Stomach (tissue), 9 donors: ENCODE measurements around the gene TRIM37. TPM values are rescaled to one million over a fixed set of nuclear protein-coding genes. Genes with fewer than 3 reads are reported as not detected.

ENCODE experiments used
- DNase-seq, 2 donors: peaks; one replicate each; pipeline versions ENCODE4 v3.0.0 to v3.0.0-alpha.2; 2013 to 2019
- H3K27ac ChIP-seq, 5 donors: fragments of 200-600 bp in 4 of 5; sonication (generic) in 4 of 5; one replicate each; pipeline ENCODE4 v1.5.1; 2013 to 2019; ENCODE audit warnings: mild to moderate bottlenecking in 1 of 5, moderate library complexity in 1 of 5
- H3K27me3 ChIP-seq, 3 donors: fragments of 200-600 bp; sonication (generic); one replicate each; pipeline ENCODE4 v1.5.1; 2017 to 2019; ENCODE audit warnings: mixed run types in 1 of 3
- H3K36me3 ChIP-seq, 4 donors: fragments of 200-600 bp; sonication (generic); 1 replicate in 3 of 4; 2 replicates in 1 of 4; pipeline ENCODE4 v1.5.1; 2016 to 2019
- H3K4me1 ChIP-seq, 4 donors: fragments of 200-600 bp; sonication (generic); one replicate each; pipeline ENCODE4 v1.5.1; 2016 to 2019
- H3K4me3 ChIP-seq, 4 donors: fragments of 200-600 bp; sonication (generic) in 3 of 4; one replicate each; pipeline ENCODE4 v1.5.1; 2016 to 2019; ENCODE audit warnings: mild to moderate bottlenecking in 1 of 4
- H3K9me3 ChIP-seq, 4 donors: fragments of 200-600 bp; sonication (generic); one replicate each; pipeline ENCODE4 v1.5.1; 2016 to 2019
- CTCF ChIP-seq, 7 experiments: fragments of 450-650 bp in 4 of 7; fragments of 200-600 bp in 3 of 7; sonication (generic) in 3 of 7; IDR thresholded peaks; one replicate each; pipeline ENCODE4 v1.5.1; 2016 to 2019; ENCODE audit warnings: antibody characterized with exemption in 7 of 7, control low read depth in 2 of 7, mild to moderate bottlenecking in 1 of 7
- EP300 ChIP-seq: sonication (generic); formaldehyde crosslinking; IDR thresholded peaks from one replicate; pipeline ENCODE4 v1.6.1; 2017; ENCODE audit warnings: antibody characterized with exemption
- POLR2A ChIP-seq, 4 donors: fragments of 450-650 bp; IDR thresholded peaks; one replicate each; pipeline ENCODE4 v1.6.1; 2016; ENCODE audit warnings: antibody characterized with exemption in 4 of 4, control low read depth in 2 of 4, mild to moderate bottlenecking in 1 of 4, moderate library complexity in 1 of 4
- POLR2AphosphoS5 ChIP-seq, 3 donors: sonication (generic); formaldehyde crosslinking; IDR thresholded peaks; one replicate each; pipeline ENCODE4 v1.6.1; 2016; ENCODE audit warnings: antibody characterized with exemption in 3 of 3
- WGBS, 5 donors: extraction: QIAGEN DNeasy Blood & Tissue Kit in 3 of 5; methylation state at CpG; one replicate each; pipeline versions ENCODE4 v1.1.5 to v1.1.7; 2013 to 2018; 5-methylcytosine and 5-hydroxymethylcytosine counted together
- intact Hi-C: fragments of 100-400 bp; cut with DNase I; formaldehyde crosslinking; loops from one replicate; pipeline ENCODE4 v1.15.1; 2023; ENCODE audit warnings: low total_unique reads
- polyA plus RNA-seq, 3 donors: library from polyadenylated mRNA; stranded (reverse); fragments of 200-250 nt; gene quantifications; one replicate each; pipeline ENCODE4 v1.2.3, GENCODE V29; 2013
- small RNA-seq, 4 donors: library from RNA; depleted of rRNA; stranded (forward); fragments of <200 nt; gene quantifications; one replicate each; pipeline ENCODE3, GENCODE V24; 2016
- total RNA-seq, 5 donors: library from RNA; depleted of rRNA; stranded (reverse); fragments of >200 nt; gene quantifications; one replicate each; pipeline versions ENCODE4 v1.1.0 to v1.2.3, GENCODE V29; 2014 to 2016
- donor health status: healthy with polysubstance abuse.
- donor health status: Bipolar disorder and iron deficiency.
- donor health status: healthy.

Gene TRIM37
- total and polyA plus RNA-seq, 8 donors: 4.9 to 68.7 (median 29.0) TPM

- no peak for DNase-seq
- 80 to 89% (median 85%) methylated on average over 3 of the region's 3 CpGs for WGBS, 5 donors
- Histone ChIP-seq H3K27ac (no peak overlapping the region), H3K27me3 (no peaks in the 10 kb centered on the region), H3K4me1 (no peaks in the 10 kb centered on the region), H3K9me3 (no peaks in the 10 kb centered on the region), H3K36me3 (no peaks in the 10 kb centered on the region), H3K4me3 (no peak overlapping the region)
- intact Hi-C loops: no loop called here
- no peak for TF ChIP-seq POLR2A (IDR thresholded peaks at IDR 0.05)
- no peak for TF ChIP-seq EP300
- no peak for TF ChIP-seq POLR2AphosphoS5 (IDR thresholded peaks at IDR 0.05)
- no peak for TF ChIP-seq CTCF (IDR thresholded peaks at IDR 0.05)
Observed at GRCh38 chr17:58932956-58933355, 173.7 kb downstream of the TRIM37 start.

Small RNA genes lying within 50 kb of the gene (small RNA-seq; reads per million reads assigned to genes)
- gene MIR301A (10.8 to 17.3 (median 14.6) reads per million in 4 donors), gene MIR454 (10.8 to 32.5 (median 20.5) reads per million in 4 donors), gene RN7SL716P (0 reads per million in 4 donors), gene RNU2-58P (0 reads per million in 4 donors)

Other genes with a start within 250 kb of the TRIM37 start
- 10 to 100 TPM in 2 of 5 donors, 1 to 10 TPM in 2, not detected in 1; 7.6 to 72.1 (median 22.4) TPM for gene SKA2, start 48.3 kb upstream of the TRIM37 start, total RNA-seq
- 10 to 100 TPM; 29.8 to 53.0 (median 34.5) TPM for gene SKA2, start 48.3 kb upstream of the TRIM37 start, polyA plus RNA-seq
- gene PRR11, start 48.9 kb upstream of the TRIM37 start, total RNA-seq: 1 to 10 TPM in 3 of 5 donors, under 1 TPM in 1, not detected in 1; 0.45 to 6.4 (median 2.7) TPM
- gene PRR11, start 48.9 kb upstream of the TRIM37 start, polyA plus RNA-seq: 1 to 10 TPM; 1.5 to 1.9 (median 1.6) TPM
- gene SMG8, start 103.2 kb upstream of the TRIM37 start, total RNA-seq: 10 to 100 TPM in 3 of 5 donors, 1 to 10 TPM in 1, under 1 TPM in 1; 0.58 to 42.0 (median 12.8) TPM
- gene SMG8, start 103.2 kb upstream of the TRIM37 start, polyA plus RNA-seq: 1 to 10 TPM; 2.9 to 3.8 (median 3.1) TPM
- 1 to 10 TPM in 3 of 5 donors, not detected in 2; 1.7 to 8.6 (median 2.3) TPM for gene GDPD1, start 113.6 kb upstream of the TRIM37 start, total RNA-seq
- 1 to 10 TPM in 2 of 3 donors, under 1 TPM in 1; 0.40 to 1.8 (median 1.2) TPM for gene GDPD1, start 113.6 kb upstream of the TRIM37 start, polyA plus RNA-seq
- 10 to 100 TPM; 22.2 to 60.8 (median 37.8) TPM for gene YPEL2, start 224.8 kb upstream of the TRIM37 start, total RNA-seq
- gene YPEL2, start 224.8 kb upstream of the TRIM37 start, polyA plus RNA-seq: 10 to 100 TPM in 1 of 3 donors, 1 to 10 TPM in 2; 4.4 to 10.4 (median 9.0) TPM